ENCODE measurements around the gene KRI1. TPM values are rescaled to one million over a fixed set of nuclear protein-coding genes. Genes with fewer than 3 reads are reported as not detected.

The KRI1 gene
- total and polyA plus RNA-seq, 2 experiments from 2014 or later, result 23.8 to 43.2 TPM

DNA sequence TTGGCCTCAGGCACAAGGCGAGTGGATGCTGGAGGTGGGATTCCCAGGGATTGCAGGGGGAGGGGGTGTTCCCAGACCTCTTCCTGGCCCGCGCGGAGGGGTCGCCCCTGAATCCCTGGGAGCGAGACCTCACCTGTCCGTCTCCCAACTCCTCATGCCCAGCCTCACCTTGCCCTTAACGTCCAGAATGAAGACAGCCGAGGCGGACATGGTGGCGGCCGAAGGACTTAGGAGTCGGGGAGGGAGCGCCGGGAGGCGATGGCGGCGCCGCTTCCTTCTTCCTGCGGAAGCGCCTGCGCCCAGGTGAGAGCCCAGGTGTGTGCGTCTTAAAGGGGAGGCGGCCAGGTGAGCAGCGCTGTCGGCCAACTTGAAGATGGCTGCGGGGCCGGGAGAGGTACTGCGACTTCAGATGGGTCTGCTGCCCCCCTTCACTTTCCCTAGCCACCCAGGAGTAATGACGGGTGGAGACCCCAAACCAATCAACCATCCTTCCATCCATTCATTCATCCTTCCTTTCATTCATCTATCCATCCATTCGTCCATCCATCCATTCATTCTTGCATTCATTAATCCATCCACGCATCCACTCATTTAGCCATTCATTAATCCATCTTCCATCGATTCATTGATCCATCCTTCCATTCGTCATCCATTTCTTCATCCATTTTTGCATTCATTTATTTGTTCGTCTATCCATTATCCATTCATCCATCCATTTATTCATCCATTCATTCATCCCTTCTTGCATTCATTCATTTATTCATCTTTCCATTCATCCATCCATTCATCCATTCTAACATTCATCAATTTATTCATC is 21.4 kb upstream of the KRI1 start, which contains the start of gene AP1M2:
AP1M2 (minus strand) TSS at position 291 of the 817 bp plus-strand sequence; CDS start at position 210, 81 bp downstream.
- peak; percentile 94 for DNase-seq (ENCODE audit: low spot score)
- peaks cover 13% of the 10 kb centered on the region for H3K27me3 Mint-ChIP-seq (ENCODE audit: insufficient read depth, low read depth, poor library complexity)
- H2AFZ ChIP-seq, result peak within 1 kb of the TSS; percentile 90

More for the DNA sequence above, 21.4 kb upstream of the KRI1 start, which contains the start of gene AP1M2:
- Histone ChIP-seq H3K4me3 (peak within 1 kb of the TSS; percentile 87), H3K36me3 (ENCODE audit: insufficient read depth) (peaks cover 4% of the 10 kb centered on the region), H3K4me1 (ENCODE audit: insufficient read depth) (peaks cover 9% of the 10 kb centered on the region; the same call in 1 of the 2 replicates), H3K27me3 (ENCODE audit: insufficient read depth) (no peaks in the 10 kb centered on the region), H3K9me2 (ENCODE audit: insufficient read depth) (peaks cover 7% of the 10 kb centered on the region), H3K27ac (ENCODE audit: low read depth) (no peak within 1 kb of the TSS), H3K79me2 (replicated peaks; ENCODE audit: insufficient read depth) (peaks cover 17% of the 10 kb centered on the region), H3K4me2 (peak within 1 kb of the TSS; percentile 89), H3F3A (replicated peaks; ENCODE audit: low read depth) (peaks cover 13% of the 10 kb centered on the region; the same call in 1 of the 2 replicates), H4K20me1 (replicated peaks; ENCODE audit: insufficient read depth) (no peaks in the 10 kb centered on the region)
- TF ChIP-seq POLR2AphosphoS5 (IDR thresholded peaks at IDR 0.05; ENCODE audit: low read depth), result peak; percentile 87
- TF ChIP-seq JUNB (IDR thresholded peaks at IDR 0.05; ENCODE audit: unreplicated experiment), result no peak
- TF ChIP-seq, protein P1, sequence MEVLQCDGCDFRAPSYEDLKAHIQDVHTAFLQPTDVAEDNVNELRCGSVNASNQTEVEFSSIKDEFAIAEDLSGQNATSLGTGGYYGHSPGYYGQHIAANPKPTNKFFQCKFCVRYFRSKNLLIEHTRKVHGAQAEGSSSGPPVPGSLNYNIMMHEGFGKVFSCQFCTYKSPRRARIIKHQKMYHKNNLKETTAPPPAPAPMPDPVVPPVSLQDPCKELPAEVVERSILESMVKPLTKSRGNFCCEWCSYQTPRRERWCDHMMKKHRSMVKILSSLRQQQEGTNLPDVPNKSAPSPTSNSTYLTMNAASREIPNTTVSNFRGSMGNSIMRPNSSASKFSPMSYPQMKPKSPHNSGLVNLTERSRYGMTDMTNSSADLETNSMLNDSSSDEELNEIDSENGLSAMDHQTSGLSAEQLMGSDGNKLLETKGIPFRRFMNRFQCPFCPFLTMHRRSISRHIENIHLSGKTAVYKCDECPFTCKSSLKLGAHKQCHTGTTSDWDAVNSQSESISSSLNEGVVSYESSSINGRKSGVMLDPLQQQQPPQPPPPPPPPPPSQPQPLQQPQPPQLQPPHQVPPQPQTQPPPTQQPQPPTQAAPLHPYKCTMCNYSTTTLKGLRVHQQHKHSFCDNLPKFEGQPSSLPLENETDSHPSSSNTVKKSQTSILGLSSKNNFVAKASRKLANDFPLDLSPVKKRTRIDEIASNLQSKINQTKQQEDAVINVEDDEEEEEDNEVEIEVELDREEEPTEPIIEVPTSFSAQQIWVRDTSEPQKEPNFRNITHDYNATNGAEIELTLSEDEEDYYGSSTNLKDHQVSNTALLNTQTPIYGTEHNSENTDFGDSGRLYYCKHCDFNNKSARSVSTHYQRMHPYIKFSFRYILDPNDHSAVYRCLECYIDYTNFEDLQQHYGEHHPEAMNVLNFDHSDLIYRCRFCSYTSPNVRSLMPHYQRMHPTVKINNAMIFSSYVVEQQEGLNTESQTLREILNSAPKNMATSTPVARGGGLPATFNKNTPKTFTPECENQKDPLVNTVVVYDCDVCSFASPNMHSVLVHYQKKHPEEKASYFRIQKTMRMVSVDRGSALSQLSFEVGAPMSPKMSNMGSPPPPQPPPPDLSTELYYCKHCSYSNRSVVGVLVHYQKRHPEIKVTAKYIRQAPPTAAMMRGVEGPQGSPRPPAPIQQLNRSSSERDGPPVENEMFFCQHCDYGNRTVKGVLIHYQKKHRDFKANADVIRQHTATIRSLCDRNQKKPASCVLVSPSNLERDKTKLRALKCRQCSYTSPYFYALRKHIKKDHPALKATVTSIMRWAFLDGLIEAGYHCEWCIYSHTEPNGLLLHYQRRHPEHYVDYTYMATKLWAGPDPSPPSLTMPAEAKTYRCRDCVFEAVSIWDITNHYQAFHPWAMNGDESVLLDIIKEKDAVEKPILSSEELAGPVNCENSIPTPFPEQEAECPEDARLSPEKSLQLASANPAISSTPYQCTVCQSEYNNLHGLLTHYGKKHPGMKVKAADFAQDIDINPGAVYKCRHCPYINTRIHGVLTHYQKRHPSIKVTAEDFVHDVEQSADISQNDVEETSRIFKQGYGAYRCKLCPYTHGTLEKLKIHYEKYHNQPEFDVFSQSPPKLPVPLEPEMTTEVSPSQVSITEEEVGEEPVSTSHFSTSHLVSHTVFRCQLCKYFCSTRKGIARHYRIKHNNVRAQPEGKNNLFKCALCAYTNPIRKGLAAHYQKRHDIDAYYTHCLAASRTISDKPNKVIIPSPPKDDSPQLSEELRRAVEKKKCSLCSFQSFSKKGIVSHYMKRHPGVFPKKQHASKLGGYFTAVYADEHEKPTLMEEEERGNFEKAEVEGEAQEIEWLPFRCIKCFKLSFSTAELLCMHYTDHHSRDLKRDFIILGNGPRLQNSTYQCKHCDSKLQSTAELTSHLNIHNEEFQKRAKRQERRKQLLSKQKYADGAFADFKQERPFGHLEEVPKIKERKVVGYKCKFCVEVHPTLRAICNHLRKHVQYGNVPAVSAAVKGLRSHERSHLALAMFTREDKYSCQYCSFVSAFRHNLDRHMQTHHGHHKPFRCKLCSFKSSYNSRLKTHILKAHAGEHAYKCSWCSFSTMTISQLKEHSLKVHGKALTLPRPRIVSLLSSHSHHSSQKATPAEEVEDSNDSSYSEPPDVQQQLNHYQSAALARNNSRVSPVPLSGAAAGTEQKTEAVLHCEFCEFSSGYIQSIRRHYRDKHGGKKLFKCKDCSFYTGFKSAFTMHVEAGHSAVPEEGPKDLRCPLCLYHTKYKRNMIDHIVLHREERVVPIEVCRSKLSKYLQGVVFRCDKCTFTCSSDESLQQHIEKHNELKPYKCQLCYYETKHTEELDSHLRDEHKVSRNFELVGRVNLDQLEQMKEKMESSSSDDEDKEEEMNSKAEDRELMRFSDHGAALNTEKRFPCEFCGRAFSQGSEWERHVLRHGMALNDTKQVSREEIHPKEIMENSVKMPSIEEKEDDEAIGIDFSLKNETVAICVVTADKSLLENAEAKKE (CRISPR knock-in tag; IDR thresholded peaks at IDR 0.05), result no peak
- TF ChIP-seq, protein P2, sequence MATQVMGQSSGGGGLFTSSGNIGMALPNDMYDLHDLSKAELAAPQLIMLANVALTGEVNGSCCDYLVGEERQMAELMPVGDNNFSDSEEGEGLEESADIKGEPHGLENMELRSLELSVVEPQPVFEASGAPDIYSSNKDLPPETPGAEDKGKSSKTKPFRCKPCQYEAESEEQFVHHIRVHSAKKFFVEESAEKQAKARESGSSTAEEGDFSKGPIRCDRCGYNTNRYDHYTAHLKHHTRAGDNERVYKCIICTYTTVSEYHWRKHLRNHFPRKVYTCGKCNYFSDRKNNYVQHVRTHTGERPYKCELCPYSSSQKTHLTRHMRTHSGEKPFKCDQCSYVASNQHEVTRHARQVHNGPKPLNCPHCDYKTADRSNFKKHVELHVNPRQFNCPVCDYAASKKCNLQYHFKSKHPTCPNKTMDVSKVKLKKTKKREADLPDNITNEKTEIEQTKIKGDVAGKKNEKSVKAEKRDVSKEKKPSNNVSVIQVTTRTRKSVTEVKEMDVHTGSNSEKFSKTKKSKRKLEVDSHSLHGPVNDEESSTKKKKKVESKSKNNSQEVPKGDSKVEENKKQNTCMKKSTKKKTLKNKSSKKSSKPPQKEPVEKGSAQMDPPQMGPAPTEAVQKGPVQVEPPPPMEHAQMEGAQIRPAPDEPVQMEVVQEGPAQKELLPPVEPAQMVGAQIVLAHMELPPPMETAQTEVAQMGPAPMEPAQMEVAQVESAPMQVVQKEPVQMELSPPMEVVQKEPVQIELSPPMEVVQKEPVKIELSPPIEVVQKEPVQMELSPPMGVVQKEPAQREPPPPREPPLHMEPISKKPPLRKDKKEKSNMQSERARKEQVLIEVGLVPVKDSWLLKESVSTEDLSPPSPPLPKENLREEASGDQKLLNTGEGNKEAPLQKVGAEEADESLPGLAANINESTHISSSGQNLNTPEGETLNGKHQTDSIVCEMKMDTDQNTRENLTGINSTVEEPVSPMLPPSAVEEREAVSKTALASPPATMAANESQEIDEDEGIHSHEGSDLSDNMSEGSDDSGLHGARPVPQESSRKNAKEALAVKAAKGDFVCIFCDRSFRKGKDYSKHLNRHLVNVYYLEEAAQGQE (IDR thresholded peaks at IDR 0.05; ENCODE audit: unreplicated experiment), result no peak
- TF ChIP-seq CREB1 (CRISPR knock-in tag; IDR thresholded peaks at IDR 0.05; ENCODE audit: low read depth), result no peak
- no peak for TF ChIP-seq EZH2phosphoT487 (IDR thresholded peaks at IDR 0.05; ENCODE audit: unreplicated experiment)
- no peak for TF ChIP-seq EZH2 (IDR thresholded peaks at IDR 0.05; ENCODE audit: low read depth, unreplicated experiment)
- no peak for TF ChIP-seq ZNF331 (CRISPR knock-in tag; IDR thresholded peaks at IDR 0.05; ENCODE audit: low read depth)
- TF ChIP-seq, protein P3, sequence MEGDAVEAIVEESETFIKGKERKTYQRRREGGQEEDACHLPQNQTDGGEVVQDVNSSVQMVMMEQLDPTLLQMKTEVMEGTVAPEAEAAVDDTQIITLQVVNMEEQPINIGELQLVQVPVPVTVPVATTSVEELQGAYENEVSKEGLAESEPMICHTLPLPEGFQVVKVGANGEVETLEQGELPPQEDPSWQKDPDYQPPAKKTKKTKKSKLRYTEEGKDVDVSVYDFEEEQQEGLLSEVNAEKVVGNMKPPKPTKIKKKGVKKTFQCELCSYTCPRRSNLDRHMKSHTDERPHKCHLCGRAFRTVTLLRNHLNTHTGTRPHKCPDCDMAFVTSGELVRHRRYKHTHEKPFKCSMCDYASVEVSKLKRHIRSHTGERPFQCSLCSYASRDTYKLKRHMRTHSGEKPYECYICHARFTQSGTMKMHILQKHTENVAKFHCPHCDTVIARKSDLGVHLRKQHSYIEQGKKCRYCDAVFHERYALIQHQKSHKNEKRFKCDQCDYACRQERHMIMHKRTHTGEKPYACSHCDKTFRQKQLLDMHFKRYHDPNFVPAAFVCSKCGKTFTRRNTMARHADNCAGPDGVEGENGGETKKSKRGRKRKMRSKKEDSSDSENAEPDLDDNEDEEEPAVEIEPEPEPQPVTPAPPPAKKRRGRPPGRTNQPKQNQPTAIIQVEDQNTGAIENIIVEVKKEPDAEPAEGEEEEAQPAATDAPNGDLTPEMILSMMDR (conservative IDR thresholded peaks at IDR 0.05; ENCODE audit: low read depth in 2 of 2), result no peak
- TF ChIP-seq, protein P4, sequence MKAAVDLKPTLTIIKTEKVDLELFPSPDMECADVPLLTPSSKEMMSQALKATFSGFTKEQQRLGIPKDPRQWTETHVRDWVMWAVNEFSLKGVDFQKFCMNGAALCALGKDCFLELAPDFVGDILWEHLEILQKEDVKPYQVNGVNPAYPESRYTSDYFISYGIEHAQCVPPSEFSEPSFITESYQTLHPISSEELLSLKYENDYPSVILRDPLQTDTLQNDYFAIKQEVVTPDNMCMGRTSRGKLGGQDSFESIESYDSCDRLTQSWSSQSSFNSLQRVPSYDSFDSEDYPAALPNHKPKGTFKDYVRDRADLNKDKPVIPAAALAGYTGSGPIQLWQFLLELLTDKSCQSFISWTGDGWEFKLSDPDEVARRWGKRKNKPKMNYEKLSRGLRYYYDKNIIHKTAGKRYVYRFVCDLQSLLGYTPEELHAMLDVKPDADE (IDR thresholded peaks at IDR 0.05), result peak; percentile 34; the same call in 1 of the 2 replicates
- peak within 1 kb of the TSS; percentile 91 for H3K4me3 Mint-ChIP-seq
- H3K27ac Mint-ChIP-seq, result peak within 1 kb of the TSS; percentile 88
- peaks cover 11% of the 10 kb centered on the region; the same call in 2 of the 3 replicates for H3K4me1 Mint-ChIP-seq
- peaks cover 23% of the 10 kb centered on the region for H3K36me3 Mint-ChIP-seq (ENCODE audit: low read depth)
- no peaks in the 10 kb centered on the region; the same call in none of the 3 replicates for H3K9me3 Mint-ChIP-seq
- peak; percentile 96 for ATAC-seq

All from GM23338 (cell line).